Activated CD4-positive, alpha-beta T cell treated with anti-CD3 and anti-CD28 coated beads, Interleukin-2, amount 50 U/mL, for 48 hours (primary cell): ENCODE data around the gene CRIP3.

Experiments used
- DNase-seq, 2 experiments: peaks; one replicate each; pipeline ENCODE4 v3.0.0-alpha.2; 2020

Gene CRIP3

GRCh38 chr6:43271103-43271815 is 37.4 kb downstream of the CRIP3 start:
- no peak for DNase-seq

DNA sequence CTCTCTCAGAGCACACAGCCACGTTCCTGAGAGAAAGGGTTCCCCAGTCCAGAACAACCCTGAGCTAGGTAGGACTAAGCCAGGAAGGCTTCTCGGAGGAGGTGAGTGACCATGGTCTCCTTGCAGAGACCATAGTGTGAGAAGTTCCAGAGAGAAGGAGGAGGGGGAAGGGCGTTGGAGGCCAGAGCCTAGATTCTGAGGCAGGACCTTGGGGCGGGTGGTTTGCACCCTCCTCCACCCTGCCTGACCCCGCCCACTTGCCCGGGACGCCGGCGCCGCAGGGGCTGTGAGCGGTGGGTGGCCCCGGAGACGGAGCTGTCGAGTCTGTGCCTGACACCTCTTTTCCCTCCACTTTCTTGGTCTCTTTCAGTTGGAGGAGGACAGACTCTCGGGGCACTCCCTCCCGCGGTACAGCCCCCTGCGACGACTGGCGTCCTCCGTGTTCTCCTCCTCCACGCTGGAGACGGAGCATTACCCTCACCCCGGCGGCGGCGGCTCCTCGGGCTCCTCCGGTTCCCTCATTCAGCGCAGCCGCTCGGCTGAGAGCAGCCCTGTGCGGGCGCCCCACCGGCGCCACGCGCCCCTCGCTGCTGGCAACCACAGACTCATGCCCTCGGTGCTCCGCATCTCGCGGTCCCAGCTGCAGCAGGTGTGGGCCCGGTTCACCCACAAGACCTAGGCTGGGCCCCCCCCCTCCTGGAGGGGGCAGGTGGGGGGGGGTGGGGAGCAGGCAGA is 39.2 kb downstream of the CRIP3 start:
- peak; percentile 51 to 56 for DNase-seq

GRCh38 chr6:43268782-43269272 is 39.8 kb downstream of the CRIP3 start:
- no peak for DNase-seq

- no peak for DNase-seq
These were observed 40.3 kb downstream of the CRIP3 start for GRCh38 chr6:43268355-43268700.

DNA sequence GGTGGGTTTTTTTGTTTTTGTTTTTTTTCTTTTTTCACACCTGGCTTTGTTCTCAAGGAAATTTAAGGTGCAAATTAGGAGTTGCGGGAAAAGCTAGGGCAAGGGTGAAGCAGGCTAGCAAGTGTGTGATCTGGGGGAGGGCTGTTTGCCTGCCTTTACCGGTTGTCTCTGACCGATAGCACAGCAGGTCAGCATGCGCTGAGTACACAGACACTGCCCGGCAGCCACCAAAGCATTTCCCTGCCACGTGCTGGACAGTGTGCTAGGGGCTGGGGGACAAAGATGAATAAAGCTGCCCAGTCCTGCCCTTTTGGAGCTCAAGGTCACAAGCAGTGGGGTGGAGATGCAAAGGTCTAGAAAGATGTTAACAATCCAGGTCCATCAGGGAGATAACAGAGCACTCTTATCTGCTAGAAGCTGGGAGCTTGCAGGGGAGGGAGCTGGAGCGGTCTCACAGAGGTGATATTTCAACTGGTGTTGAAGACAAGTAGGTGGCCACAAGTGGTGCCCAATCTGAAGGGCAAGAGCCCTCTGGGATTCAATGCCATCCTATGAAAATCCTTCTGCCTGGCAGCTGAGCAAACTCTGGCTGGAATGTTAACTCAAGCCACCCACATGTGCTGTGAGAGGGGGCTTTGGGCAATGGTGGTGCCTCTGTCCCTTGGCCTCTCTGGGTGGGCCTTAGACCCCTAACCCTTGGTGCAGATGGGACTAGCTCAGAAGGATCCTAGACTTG is 40.8 kb downstream of the CRIP3 start:
- no peak for DNase-seq

- DNase-seq = no peak
These were observed 43.1 kb downstream of the CRIP3 start for GRCh38 chr6:43265564-43265963.

GRCh38 chr6:43264599-43265145 is 44.0 kb downstream of the CRIP3 start:
- DNase-seq = no peak

DNA sequence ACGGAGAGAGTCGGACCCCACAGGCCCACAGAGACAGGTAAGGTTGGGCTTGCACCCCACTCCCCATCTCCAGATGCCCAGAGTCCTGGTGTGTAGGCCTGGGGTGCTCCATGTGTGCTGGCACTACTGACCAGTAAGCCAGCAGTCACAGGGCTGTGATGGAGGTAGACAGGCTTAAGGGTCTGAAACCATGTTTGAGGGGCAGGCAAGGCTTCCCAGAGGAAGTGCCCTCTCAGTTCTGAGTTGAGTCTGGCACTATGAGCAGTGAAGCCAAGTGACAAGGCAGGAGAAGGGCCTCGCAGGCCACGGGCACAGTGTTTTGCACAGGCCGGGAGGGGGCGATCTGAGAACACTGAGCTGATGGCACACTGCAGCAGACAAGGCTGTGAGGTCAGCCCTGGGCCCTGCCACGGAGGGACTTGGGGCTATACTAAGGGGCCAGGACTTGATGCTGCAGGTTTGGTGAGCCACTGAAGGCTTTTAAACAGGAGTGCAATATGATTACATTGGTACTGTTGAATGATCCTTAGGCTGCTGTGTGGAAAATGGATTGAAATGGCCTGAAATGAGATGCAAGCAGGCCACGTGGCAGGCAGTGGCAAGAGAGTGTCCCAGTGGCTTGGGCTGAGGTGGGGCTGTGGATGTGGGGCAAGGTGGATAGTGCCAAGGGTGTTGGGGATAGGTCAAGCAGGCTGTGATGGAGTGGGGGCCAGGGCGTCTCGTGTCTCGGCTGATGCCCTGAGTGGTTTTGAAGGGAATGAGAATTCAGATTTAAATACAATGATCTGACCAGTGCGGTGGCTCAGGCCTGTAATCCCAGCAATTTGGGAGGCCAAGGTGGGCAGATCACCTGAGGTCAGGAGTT is 45.1 kb downstream of the CRIP3 start:
- DNase-seq = peak; percentile 81 to 86

DNA sequence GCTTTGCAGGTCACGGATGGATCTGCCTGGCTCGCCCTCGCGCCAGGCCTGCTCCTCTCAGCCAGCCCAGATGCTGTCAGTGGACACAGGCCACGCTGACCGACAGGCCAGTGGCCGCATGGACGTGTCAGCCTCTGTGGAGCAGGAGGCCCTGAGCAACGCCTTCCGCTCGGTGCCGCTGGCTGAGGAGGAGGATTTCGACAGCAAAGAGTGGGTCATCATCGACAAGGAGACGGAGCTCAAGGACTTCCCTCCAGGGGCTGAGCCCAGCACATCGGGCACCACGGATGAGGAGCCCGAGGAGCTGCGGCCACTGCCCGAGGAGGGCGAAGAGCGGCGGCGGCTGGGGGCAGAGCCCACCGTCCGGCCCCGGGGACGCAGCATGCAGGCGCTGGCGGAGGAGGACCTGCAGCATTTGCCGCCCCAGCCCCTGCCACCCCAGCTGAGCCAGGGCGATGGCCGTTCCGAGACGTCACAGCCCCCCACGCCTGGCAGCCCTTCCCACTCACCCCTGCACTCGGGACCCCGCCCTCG is 45.8 kb downstream of the CRIP3 start:
- no peak for DNase-seq

DNA sequence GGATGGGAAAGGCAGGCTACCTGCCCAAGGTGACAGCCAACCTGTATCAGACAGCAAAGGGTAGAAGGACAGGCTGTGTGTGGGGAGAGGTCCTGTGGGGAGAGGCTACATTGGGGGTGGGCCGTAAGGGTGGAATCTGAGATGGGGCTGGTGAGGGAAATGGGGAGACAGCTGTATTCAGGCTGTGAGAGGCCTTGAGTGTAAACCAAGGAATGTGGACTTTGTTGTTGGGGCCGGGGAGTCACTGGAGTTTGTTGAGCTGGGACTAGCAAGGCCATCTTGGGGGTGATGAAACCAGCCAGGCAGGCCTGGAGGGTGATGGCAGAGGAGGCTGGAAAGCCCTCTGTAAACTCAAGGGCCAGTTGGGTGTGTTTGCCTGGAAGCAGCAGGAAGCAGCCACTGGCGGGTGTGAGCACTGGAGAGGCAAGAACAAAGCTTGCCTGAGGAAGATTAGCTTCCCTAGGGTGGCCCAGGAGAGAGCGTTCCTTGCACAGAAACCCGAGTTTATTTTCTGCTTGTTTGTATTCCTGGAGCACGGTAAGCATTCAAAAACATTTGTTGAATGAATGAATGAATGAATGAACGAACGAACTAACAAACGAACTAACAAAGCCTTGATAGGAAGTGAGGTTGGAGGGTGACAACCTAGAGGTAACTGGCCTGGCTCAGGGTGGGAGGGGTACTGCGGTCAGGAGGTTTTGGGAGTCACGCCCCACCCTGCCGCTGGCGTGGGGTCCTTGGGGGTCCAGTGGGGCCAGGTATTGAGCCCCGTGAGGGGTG is 46.4 kb downstream of the CRIP3 start:
- DNase-seq = no peak

DNA sequence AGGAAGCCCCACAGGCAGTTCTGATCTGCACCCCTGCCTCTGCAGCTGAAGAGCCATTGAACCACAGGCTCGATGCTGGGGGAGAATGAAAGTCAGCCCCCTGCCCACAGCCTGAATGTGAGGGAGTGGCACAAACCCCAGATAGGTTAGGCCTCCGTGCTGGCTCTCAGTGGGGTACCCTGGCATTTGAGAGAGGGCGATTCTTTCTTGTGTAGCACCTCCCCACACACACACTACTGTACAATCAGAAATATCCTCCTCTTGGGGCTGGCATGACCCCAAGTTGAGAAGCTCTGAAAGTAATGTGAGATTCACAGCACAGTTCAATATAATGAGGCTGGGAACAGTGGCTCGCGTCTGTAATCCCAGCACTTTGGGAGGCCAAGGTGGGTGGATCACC is 47.4 kb downstream of the CRIP3 start:
- DNase-seq = no peak

DNA sequence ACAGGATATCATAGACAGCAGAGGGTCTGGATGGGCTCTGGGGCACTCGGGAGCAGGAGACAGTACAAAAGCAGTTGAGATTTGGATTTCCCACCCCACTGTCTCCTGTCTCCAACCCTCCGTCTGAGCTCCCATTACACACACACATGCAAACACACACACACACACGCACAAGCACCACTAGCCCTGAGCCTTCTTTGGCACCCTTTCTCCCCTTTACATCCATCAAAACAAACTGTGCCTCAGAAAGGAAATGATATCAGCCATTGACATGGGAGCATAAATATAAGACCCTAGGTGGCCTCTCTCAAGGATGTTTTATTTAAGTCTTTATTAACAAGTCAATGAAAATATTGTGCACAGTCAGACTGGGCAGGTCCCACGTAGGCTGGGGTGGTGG is 47.8 kb downstream of the CRIP3 start:
- DNase-seq = no peak

DNA sequence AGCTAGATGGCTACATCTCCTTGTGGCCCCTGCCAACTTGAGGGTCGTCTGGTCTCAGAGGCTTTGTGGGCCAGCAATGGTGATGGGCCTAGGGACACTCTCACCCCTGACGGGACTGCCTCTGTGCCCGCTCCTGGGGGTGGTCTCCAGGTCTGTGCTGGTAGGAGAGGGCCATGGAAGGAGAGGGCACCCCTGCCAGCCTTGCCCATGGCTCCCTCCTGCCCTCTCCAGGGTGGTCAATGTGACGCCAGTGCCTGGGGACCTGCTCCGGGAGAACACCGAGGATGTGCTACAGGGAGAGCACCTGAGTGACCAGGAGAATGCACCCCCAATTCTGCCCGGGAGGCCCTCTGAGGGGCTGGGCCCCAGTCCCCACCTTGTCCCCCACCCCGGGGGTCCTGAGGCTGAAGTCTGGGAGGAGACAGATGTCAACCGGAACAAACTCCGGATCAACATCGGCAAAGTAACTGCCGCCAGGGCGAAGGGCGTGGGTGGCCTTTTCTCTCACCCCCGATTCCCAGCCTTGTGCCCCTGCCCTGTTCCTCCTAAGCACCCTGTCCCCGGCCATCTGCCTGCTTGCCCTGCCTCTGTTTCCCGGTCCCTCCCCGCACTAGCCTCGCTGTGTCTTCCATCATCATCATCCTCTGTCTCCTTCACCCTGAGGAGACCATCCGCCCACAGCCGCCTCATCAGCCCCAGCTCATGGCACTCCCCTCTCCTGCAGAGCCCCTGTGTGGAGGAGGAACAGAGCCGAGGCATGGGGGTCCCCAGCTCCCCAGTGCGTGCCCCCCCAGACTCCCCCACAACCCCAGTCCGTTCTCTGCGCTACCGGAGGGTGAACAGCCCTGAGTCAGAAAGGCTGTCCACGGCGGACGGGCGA is 49.6 kb downstream of the CRIP3 start:
- DNase-seq = no peak

- DNase-seq = no peak
These were observed 50.4 kb downstream of the CRIP3 start for GRCh38 chr6:43258180-43258579.

GRCh38 chr6:43257367-43258145 is 51.1 kb downstream of the CRIP3 start:
- DNase-seq = peak; percentile 23 to 35

GRCh38 chr6:43256670-43257366 is 51.8 kb downstream of the CRIP3 start:
- DNase-seq = no peak
